ENCODE data around the gene CRYGN.

DNA sequence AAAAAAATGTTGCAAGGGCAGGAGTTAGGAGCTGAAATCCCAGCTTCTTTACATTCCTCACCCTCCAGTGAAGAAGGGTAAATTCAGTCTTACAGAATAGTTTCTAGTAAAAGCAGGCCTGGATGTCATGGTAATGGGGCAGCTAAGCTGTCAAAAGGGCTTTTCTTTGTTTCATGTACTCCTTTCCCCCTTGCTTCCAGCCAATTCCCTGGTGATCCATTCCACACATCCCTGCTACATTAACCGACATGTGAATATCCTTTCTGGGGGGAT lies 43.7 kb upstream of the CRYGN start:
- TF ChIP-seq, protein P1, sequence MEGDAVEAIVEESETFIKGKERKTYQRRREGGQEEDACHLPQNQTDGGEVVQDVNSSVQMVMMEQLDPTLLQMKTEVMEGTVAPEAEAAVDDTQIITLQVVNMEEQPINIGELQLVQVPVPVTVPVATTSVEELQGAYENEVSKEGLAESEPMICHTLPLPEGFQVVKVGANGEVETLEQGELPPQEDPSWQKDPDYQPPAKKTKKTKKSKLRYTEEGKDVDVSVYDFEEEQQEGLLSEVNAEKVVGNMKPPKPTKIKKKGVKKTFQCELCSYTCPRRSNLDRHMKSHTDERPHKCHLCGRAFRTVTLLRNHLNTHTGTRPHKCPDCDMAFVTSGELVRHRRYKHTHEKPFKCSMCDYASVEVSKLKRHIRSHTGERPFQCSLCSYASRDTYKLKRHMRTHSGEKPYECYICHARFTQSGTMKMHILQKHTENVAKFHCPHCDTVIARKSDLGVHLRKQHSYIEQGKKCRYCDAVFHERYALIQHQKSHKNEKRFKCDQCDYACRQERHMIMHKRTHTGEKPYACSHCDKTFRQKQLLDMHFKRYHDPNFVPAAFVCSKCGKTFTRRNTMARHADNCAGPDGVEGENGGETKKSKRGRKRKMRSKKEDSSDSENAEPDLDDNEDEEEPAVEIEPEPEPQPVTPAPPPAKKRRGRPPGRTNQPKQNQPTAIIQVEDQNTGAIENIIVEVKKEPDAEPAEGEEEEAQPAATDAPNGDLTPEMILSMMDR (optimal IDR thresholded peaks at IDR 0.05 in 1 of 3, IDR thresholded peaks at IDR 0.05 in 1 of 3, conservative IDR thresholded peaks at IDR 0.05 in 1 of 3; ENCODE audit: extremely low read depth in 1 of 3, insufficient read depth in 2 of 3, low read length in 3 of 3), result no peak
- TF ChIP-seq EZH2 (IDR thresholded peaks at IDR 0.05; ENCODE audit: low read length), result no peak

Data from keratinocyte (primary cell).